ENCODE results near the gene LDLRAD4.

LDLRAD4 gene

GRCh38 chr18:13356032-13356431 is 137.5 kb downstream of the LDLRAD4 start:
- Histone ChIP-seq H3K36me3 (ENCODE audit: insufficient read depth, low read length) (no peaks in the 10 kb centered on the region), H3K9me3 (ENCODE audit: low read depth, low read length) (no peaks in the 10 kb centered on the region), H3K27ac (no peak overlapping the region), H3K4me3 (no peak overlapping the region), H3K9ac (ENCODE audit: insufficient read length) (no peak overlapping the region)
- DNase-seq (ENCODE audit: low read depth, low spot score) = no peak
- TF ChIP-seq FOXP2 (optimal IDR thresholded peaks at IDR 0.05; ENCODE audit: control extremely low read depth, extremely low read length, insufficient read depth) (no peak), POLR2AphosphoS5 (IDR thresholded peaks at IDR 0.05; ENCODE audit: borderline replicate concordance, low read depth, low read length) (no peak), EZH2 (IDR thresholded peaks at IDR 0.05) (no peak)

- Histone ChIP-seq H3K4me3 (no peak overlapping the region), H3K9me3 (ENCODE audit: low read depth, low read length) (no peaks in the 10 kb centered on the region)
- TF ChIP-seq POLR2AphosphoS5 (IDR thresholded peaks at IDR 0.05; ENCODE audit: borderline replicate concordance, low read depth, low read length) = no peak
- no peak for TF ChIP-seq EZH2 (IDR thresholded peaks at IDR 0.05)
- no peak for TF ChIP-seq FOXP2 (optimal IDR thresholded peaks at IDR 0.05; ENCODE audit: control extremely low read depth, extremely low read length, insufficient read depth)
Observed at GRCh38 chr18:13357289-13357688, 138.7 kb downstream of the LDLRAD4 start.

GRCh38 chr18:13359210-13359609 is 140.7 kb downstream of the LDLRAD4 start:
- no peaks in the 10 kb centered on the region for H3K36me3 ChIP-seq (ENCODE audit: insufficient read depth, low read length)
- no peak overlapping the region for H3K27ac ChIP-seq
- TF ChIP-seq EZH2 (IDR thresholded peaks at IDR 0.05) (no peak), POLR2AphosphoS5 (IDR thresholded peaks at IDR 0.05; ENCODE audit: borderline replicate concordance, low read depth, low read length) (no peak), FOXP2 (optimal IDR thresholded peaks at IDR 0.05; ENCODE audit: control extremely low read depth, extremely low read length, insufficient read depth) (no peak)
- no peak overlapping the region for H3K4me3 ChIP-seq
- no peak overlapping the region for H3K9ac ChIP-seq (ENCODE audit: insufficient read length)
- no peaks in the 10 kb centered on the region for H3K9me3 ChIP-seq (ENCODE audit: low read depth, low read length)
- DNase-seq (ENCODE audit: low read depth, low spot score) = no peak

More at GRCh38 chr18:13357289-13357688, 138.7 kb downstream of the LDLRAD4 start:
- no peak overlapping the region for H3K27ac ChIP-seq
- no peak for DNase-seq (ENCODE audit: low read depth, low spot score)
- no peaks in the 10 kb centered on the region for H3K36me3 ChIP-seq (ENCODE audit: insufficient read depth, low read length)
- H3K9ac ChIP-seq (ENCODE audit: insufficient read length) = no peak overlapping the region

DNA sequence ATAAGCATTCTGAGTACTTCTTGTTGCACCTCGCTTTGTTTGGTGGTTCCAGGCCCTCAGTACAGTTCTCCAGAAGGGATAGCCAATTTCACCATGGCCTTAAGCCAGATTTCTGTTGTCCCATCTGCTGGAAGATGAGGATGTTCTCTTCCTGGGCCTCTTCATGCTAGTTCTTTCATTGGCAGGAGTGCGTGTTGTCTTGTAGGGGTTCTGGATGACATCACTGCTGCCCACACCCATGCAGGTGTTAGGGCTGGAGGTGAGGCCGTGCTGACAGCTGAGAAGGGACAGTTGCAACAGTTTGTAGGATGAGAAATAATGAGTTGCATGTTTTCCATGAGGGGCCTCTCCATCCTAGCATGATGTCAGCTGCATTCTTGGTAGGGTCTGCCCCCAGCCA is 142.9 kb downstream of the LDLRAD4 start:
- no peak for TF ChIP-seq EZH2 (IDR thresholded peaks at IDR 0.05)
- no peak for TF ChIP-seq FOXP2 (optimal IDR thresholded peaks at IDR 0.05; ENCODE audit: control extremely low read depth, extremely low read length, insufficient read depth)
- TF ChIP-seq POLR2AphosphoS5 (IDR thresholded peaks at IDR 0.05; ENCODE audit: borderline replicate concordance, low read depth, low read length) = no peak
- H3K9ac ChIP-seq (ENCODE audit: insufficient read length) = no peak overlapping the region
- H3K4me3 ChIP-seq = no peak overlapping the region
- no peaks in the 10 kb centered on the region for H3K36me3 ChIP-seq (ENCODE audit: insufficient read depth, low read length)
- DNase-seq (ENCODE audit: low read depth, low spot score) = no peak
- no peaks in the 10 kb centered on the region for H3K9me3 ChIP-seq (ENCODE audit: low read depth, low read length)
- H3K27ac ChIP-seq = no peak overlapping the region

GRCh38 chr18:13362051-13362450 is 143.5 kb downstream of the LDLRAD4 start:
- TF ChIP-seq FOXP2 (optimal IDR thresholded peaks at IDR 0.05; ENCODE audit: control extremely low read depth, extremely low read length, insufficient read depth) = no peak
- no peak for TF ChIP-seq POLR2AphosphoS5 (IDR thresholded peaks at IDR 0.05; ENCODE audit: borderline replicate concordance, low read depth, low read length)
- no peak for TF ChIP-seq EZH2 (IDR thresholded peaks at IDR 0.05)

GRCh38 chr18:13362607-13363006 is 144.0 kb downstream of the LDLRAD4 start:
- no peak for TF ChIP-seq EZH2 (IDR thresholded peaks at IDR 0.05)
- no peak for TF ChIP-seq FOXP2 (optimal IDR thresholded peaks at IDR 0.05; ENCODE audit: control extremely low read depth, extremely low read length, insufficient read depth)
- TF ChIP-seq POLR2AphosphoS5 (IDR thresholded peaks at IDR 0.05; ENCODE audit: borderline replicate concordance, low read depth, low read length) = no peak
- no peak for DNase-seq (ENCODE audit: low read depth, low spot score)
- Histone ChIP-seq H3K9me3 (ENCODE audit: low read depth, low read length) (no peaks in the 10 kb centered on the region), H3K9ac (ENCODE audit: insufficient read length) (no peak overlapping the region), H3K4me3 (no peak overlapping the region), H3K36me3 (ENCODE audit: insufficient read depth, low read length) (no peaks in the 10 kb centered on the region), H3K27ac (no peak overlapping the region)

More at GRCh38 chr18:13362051-13362450, 143.5 kb downstream of the LDLRAD4 start:
- Histone ChIP-seq H3K4me3 (no peak overlapping the region), H3K36me3 (ENCODE audit: insufficient read depth, low read length) (no peaks in the 10 kb centered on the region), H3K9ac (ENCODE audit: insufficient read length) (no peak overlapping the region), H3K9me3 (ENCODE audit: low read depth, low read length) (no peaks in the 10 kb centered on the region), H3K27ac (no peak overlapping the region)
- no peak for DNase-seq (ENCODE audit: low read depth, low spot score)

DNA sequence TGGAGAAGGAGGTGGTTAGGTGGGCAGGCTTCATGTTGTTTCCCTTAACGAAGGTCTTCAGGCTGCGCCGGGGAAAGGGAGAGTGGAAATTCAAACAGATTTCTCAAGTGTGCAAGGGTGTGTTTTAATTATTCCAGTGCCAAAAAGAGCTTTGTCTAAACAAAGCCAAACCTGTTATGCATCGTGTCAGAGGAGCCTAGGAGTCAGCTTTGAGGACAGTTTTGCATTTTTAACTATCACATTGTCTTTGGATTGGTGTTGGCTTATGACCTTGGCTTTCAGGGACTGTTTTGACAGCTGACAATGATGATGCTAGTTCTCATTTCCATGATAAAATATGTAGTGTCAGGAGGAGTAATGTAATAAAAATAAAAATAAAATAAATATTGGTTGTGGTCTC is 144.8 kb downstream of the LDLRAD4 start:
- no peak overlapping the region for H3K4me3 ChIP-seq
- no peak overlapping the region for H3K27ac ChIP-seq
- no peak overlapping the region for H3K9ac ChIP-seq (ENCODE audit: insufficient read length)
- no peaks in the 10 kb centered on the region for H3K36me3 ChIP-seq (ENCODE audit: insufficient read depth, low read length)
- TF ChIP-seq EZH2 (IDR thresholded peaks at IDR 0.05) (no peak), FOXP2 (optimal IDR thresholded peaks at IDR 0.05; ENCODE audit: control extremely low read depth, extremely low read length, insufficient read depth) (no peak), POLR2AphosphoS5 (IDR thresholded peaks at IDR 0.05; ENCODE audit: borderline replicate concordance, low read depth, low read length) (no peak)
- DNase-seq (ENCODE audit: low read depth, low spot score) = no peak
- H3K9me3 ChIP-seq (ENCODE audit: low read depth, low read length) = no peaks in the 10 kb centered on the region

DNA sequence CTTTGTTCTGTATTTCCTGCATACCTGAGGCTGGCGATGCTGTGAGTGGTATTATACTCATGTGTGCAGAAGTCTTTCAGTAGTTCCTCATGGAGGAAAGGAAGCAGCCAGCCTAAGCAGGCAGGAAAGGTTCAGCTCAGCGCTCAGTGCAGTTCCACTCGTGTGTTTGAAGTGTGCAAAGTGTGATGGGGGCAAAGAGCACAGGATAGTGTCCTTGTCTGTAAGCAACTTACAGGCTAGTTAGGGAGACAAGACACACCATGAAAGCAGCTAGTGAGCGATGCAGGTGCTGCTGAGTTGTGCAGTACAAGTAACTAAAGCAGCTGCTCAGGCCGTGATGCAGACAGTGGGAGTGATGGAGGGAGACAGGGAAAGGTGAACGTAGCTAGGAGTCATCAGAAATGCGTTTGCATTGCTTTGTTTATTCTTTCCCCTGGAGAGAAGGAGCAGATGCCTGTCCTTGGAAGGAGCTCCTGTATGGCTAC is 146.2 kb downstream of the LDLRAD4 start:
- TF ChIP-seq FOXP2 (optimal IDR thresholded peaks at IDR 0.05; ENCODE audit: control extremely low read depth, extremely low read length, insufficient read depth) (no peak), EZH2 (IDR thresholded peaks at IDR 0.05) (no peak), POLR2AphosphoS5 (IDR thresholded peaks at IDR 0.05; ENCODE audit: borderline replicate concordance, low read depth, low read length) (no peak)
- H3K36me3 ChIP-seq (ENCODE audit: insufficient read depth, low read length) = no peaks in the 10 kb centered on the region
- no peak overlapping the region for H3K9ac ChIP-seq (ENCODE audit: insufficient read length)
- H3K9me3 ChIP-seq (ENCODE audit: low read depth, low read length) = no peaks in the 10 kb centered on the region
- H3K27ac ChIP-seq = no peak overlapping the region
- H3K4me3 ChIP-seq = no peak overlapping the region
- no peak for DNase-seq (ENCODE audit: low read depth, low spot score)

GRCh38 chr18:13366131-13366530 is 147.6 kb downstream of the LDLRAD4 start:
- Histone ChIP-seq H3K27ac (no peak overlapping the region), H3K9me3 (ENCODE audit: low read depth, low read length) (no peaks in the 10 kb centered on the region), H3K4me3 (no peak overlapping the region), H3K36me3 (ENCODE audit: insufficient read depth, low read length) (no peaks in the 10 kb centered on the region), H3K9ac (ENCODE audit: insufficient read length) (no peak overlapping the region)
- DNase-seq (ENCODE audit: low read depth, low spot score) = no peak
- no peak for TF ChIP-seq FOXP2 (optimal IDR thresholded peaks at IDR 0.05; ENCODE audit: control extremely low read depth, extremely low read length, insufficient read depth)
- no peak for TF ChIP-seq POLR2AphosphoS5 (IDR thresholded peaks at IDR 0.05; ENCODE audit: borderline replicate concordance, low read depth, low read length)
- no peak for TF ChIP-seq EZH2 (IDR thresholded peaks at IDR 0.05)

All from SK-N-MC (cell line).